CD4-positive, alpha-beta memory T cell (primary cell): Measurements from ENCODE around the gene APBA2. TPM values are rescaled to one million over a fixed set of nuclear protein-coding genes. Genes with fewer than 3 reads are reported as not detected.

Source experiments
- CTCF ChIA-PET: fragments of 350-600 bp; sonication (Branson Sonifier 250); formaldehyde crosslinking; loops from one replicate; lab custom pipeline; 2021; ENCODE audit warnings: inconsistent platforms; ENCODE audit not compliant: partially characterized antibody; lab: Charles Lee
- POLR2A ChIA-PET: fragments of 350-600 bp; sonication (Branson Sonifier 250); formaldehyde crosslinking; loops from one replicate; lab custom pipeline; 2021; ENCODE audit not compliant: partially characterized antibody; lab: Charles Lee
- DNase-seq, 5 donors: peaks; one replicate each; pipeline versions ENCODE4 v3.0.0 to v3.0.0-alpha.2; 2020 to 2022; ENCODE audit warnings: mixed read lengths in 1 of 5
- H3K27ac ChIP-seq: one replicate; pipeline ENCODE4 v1.7.0; 2013; ENCODE audit warnings: low read depth, low read length
- H3K27me3 ChIP-seq: 2 replicates; pipeline ENCODE4 v1.7.0; 2013; ENCODE audit warnings: mild to moderate bottlenecking, low read length, moderate library complexity; ENCODE audit not compliant: insufficient read depth
- H3K36me3 ChIP-seq: 2 replicates; pipeline ENCODE4 v1.7.0; 2013; ENCODE audit warnings: mild to moderate bottlenecking, low read length, moderate library complexity; ENCODE audit not compliant: insufficient read depth
- H3K4me1 ChIP-seq: 2 replicates; pipeline ENCODE4 v1.7.0; 2013; ENCODE audit warnings: mild to moderate bottlenecking, low read length, moderate library complexity; ENCODE audit not compliant: insufficient read depth
- H3K4me3 ChIP-seq, 2 donors: one replicate each; pipeline ENCODE4 v1.7.0; 2013; ENCODE audit warnings: low read length in 2 of 2, mild to moderate bottlenecking in 1 of 2
- H3K9me3 ChIP-seq, 2 donors: one replicate each; pipeline ENCODE4 v1.7.0; 2013; ENCODE audit warnings: low read length in 2 of 2, control low read depth in 1 of 2; ENCODE audit not compliant: control insufficient read depth in 1 of 2
- H3K27ac Mint-ChIP-seq, 7 donors: one replicate each; pipeline ENCODE4 v1.8.0; 2020 to 2021; ENCODE audit warnings: mixed read lengths in 7 of 7, mild to moderate bottlenecking in 6 of 7, inconsistent platforms in 3 of 7, moderate library complexity in 3 of 7
- H3K27me3 Mint-ChIP-seq, 2 donors: one replicate each; pipeline ENCODE4 v1.8.0; 2020 to 2021; ENCODE audit warnings: mixed read lengths in 2 of 2
- H3K36me3 Mint-ChIP-seq, 2 donors: one replicate each; pipeline ENCODE4 v1.8.0; 2020 to 2021; ENCODE audit warnings: mixed read lengths in 2 of 2, inconsistent platforms in 1 of 2, mild to moderate bottlenecking in 1 of 2
- H3K4me1 Mint-ChIP-seq, 4 donors: one replicate each; pipeline ENCODE4 v1.8.0; 2020 to 2021; ENCODE audit warnings: mixed read lengths in 4 of 4, mild to moderate bottlenecking in 1 of 4
- H3K4me3 Mint-ChIP-seq, 8 donors: one replicate each; pipeline ENCODE4 v1.8.0; 2020 to 2021; ENCODE audit warnings: mixed read lengths in 8 of 8, mild to moderate bottlenecking in 7 of 8, moderate library complexity in 6 of 8, inconsistent platforms in 3 of 8
- H3K9me3 Mint-ChIP-seq, 8 donors: one replicate each; pipeline ENCODE4 v1.8.0; 2020 to 2021; ENCODE audit warnings: mixed read lengths in 8 of 8, mild to moderate bottlenecking in 5 of 8, inconsistent platforms in 3 of 8, moderate library complexity in 1 of 8
- intact Hi-C: fragments of 100-400 bp; cut with micrococcal nuclease; formaldehyde crosslinking; loops from one replicate; pipeline ENCODE4 v1.15.1; 2023
- polyA plus RNA-seq, 2 donors: library from polyadenylated mRNA; unstranded; fragments of 300-500 nt; fragmentation: Illumina TruSeq; gene quantifications; one replicate each; pipeline ENCODE4 v1.2.3, GENCODE V29; 2021
- total RNA-seq, 2 experiments: library from RNA; stranded (reverse); gene quantifications; one replicate each; pipeline ENCODE4 v1.2.3, GENCODE V29; 2021

The APBA2 gene
- total and polyA plus RNA-seq, 4 experiments from 2014 or later = 11.1 to 57.3 (median 40.4) TPM

DNA sequence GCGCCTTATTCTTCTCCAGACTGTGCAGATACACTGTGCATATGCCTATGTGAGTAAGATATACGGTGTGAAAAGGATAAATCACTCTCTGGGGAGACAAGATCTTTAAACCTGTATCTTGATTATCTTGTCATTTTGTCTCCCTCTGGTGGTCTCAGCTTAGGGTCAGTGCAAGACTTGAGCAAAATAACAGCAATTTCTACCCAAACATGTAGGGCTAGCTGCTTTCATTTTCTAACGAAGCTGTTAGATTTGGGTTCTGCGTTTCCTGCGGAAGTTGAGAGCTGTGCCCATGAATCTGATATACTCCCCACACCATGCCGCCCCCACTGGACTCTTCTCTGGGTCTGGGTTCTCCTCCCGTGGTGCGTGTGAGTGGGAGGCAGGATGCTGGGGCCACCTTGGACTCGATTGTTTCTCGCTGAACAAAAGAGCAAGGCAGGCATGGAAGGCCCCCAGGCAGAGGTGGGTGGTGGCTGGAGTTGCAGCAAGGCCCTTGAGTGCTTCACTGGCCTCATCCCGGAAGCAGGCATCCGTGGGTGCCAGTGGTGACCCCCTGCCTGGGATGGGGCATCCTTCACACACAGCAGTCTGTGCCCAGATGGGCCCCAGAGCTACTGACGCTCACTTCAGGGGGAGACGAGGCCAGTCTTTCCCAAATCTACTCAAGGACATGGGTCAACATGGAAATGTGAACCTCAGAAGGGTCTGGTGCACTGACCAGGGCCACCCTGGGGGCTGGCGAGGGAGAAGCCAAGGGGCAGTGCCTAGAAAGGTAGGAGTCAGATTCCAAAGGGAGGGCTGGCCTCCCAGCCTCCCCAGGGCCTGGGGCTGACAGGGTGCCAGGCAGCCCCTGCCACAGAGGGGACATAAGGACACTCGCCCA, 204.2 kb downstream of the APBA2 start:
- Histone ChIP-seq H3K4me1 (peaks cover 19% of the 10 kb centered on the region), H3K36me3 (no peaks in the 10 kb centered on the region), H3K27me3 (no peaks in the 10 kb centered on the region), H3K4me3 (peak overlapping the region in 1 of 2 donors; percentile 42), H3K9me3 (no peaks in the 10 kb centered on the region), H3K27ac (peak overlapping the region; percentile 2)
- CTCF ChIA-PET = interaction anchor here (0.8 to 6.6 kb wide), 19 partner anchors 9 to 300 kb away, joined by 3 to 46 read pairs (median 4); no protein-coding TSS in a partner anchor
- Mint-ChIP-seq H3K4me1 (peaks cover 18 to 35% (median 26%) of the 10 kb centered on the region in 4 donors), H3K27me3 (no peaks in the 10 kb centered on the region), H3K4me3 (peak overlapping the region; percentile 58 to 82 (median 72)), H3K9me3 (peaks cover 0 to 2% (median 0%) of the 10 kb centered on the region in 8 donors), H3K27ac (peak overlapping the region; percentile 35 to 86 (median 73)), H3K36me3 (peaks cover 0 to 15% of the 10 kb centered on the region in 2 donors)
- peak in 4 of 5 donors; percentile 14 to 37 (median 24) for DNase-seq
- POLR2A ChIA-PET = interaction anchor here (1.3 kb wide), 1 partner anchor 300 kb away, joined by 3 read pairs; no protein-coding TSS in a partner anchor
- intact Hi-C loops = loop anchor here (10.0 kb wide), 1 partner anchor 215 kb away; no protein-coding TSS in a partner anchor

DNA sequence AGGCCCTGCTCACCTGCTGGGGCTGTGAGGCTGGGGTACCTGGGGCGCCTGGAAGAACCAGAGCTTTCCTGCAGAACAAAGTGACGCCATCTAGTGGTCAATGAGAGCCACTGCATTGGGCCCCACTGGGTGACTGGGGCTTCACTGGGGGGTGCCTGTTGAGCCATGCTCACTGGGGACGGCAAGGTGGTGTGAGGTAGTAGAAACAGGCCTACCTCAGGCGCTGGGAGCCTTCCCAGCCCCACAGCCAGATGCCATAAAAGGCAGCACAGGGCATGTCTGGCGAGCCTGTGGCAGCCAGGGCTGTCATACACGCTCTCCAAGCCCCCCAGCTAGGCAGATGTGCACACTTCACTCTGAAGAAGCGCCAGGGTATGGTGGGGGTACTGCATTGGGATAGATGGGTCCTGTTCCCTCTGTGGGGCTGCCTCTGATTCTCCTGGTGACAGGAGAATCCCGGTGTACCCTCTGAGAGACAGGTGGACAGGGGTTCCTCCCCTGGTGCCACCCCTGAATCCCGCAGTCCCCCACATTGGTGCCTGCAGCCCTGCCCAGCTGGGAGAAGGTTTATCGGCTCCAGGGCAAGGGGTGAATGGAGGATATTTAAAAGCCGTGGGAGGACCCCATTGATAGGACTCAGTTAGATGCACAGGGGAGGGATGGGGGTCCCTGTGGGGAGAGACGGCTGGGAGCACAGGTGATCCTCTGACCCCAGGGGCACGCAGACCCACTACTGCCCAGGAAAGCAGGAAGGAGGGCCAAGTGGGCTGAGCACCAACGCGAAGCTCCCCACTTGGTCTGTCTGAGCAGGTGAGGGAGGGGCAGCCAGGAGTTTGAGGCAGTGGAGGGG, 205.1 kb downstream of the APBA2 start:
- peak overlapping the region in 1 of 7 donors; percentile 75 for H3K27ac Mint-ChIP-seq
- Histone ChIP-seq H3K27me3 (no peaks in the 10 kb centered on the region), H3K36me3 (no peaks in the 10 kb centered on the region), H3K4me3 (no peak overlapping the region), H3K27ac (peak overlapping the region; percentile 2), H3K4me1 (peaks cover 19% of the 10 kb centered on the region), H3K9me3 (no peaks in the 10 kb centered on the region)
- peak in 4 of 5 donors; percentile 31 to 51 (median 35) for DNase-seq
- peak overlapping the region in 3 of 8 donors; percentile 70 to 82 (median 76) for H3K4me3 Mint-ChIP-seq
- H3K36me3 Mint-ChIP-seq = peaks cover 2 to 15% of the 10 kb centered on the region in 2 donors
- POLR2A ChIA-PET = no interaction called here
- H3K4me1 Mint-ChIP-seq = peaks cover 18 to 35% (median 26%) of the 10 kb centered on the region in 4 donors
- H3K9me3 Mint-ChIP-seq = peaks cover 0 to 2% (median 0%) of the 10 kb centered on the region in 8 donors
- CTCF ChIA-PET = interaction anchor here (0.5 to 6.6 kb wide), 15 partner anchors 9 to 1104 kb away, joined by 3 to 46 read pairs (median 5); no protein-coding TSS in a partner anchor
- intact Hi-C loops = no loop called here
- H3K27me3 Mint-ChIP-seq = no peaks in the 10 kb centered on the region

DNA sequence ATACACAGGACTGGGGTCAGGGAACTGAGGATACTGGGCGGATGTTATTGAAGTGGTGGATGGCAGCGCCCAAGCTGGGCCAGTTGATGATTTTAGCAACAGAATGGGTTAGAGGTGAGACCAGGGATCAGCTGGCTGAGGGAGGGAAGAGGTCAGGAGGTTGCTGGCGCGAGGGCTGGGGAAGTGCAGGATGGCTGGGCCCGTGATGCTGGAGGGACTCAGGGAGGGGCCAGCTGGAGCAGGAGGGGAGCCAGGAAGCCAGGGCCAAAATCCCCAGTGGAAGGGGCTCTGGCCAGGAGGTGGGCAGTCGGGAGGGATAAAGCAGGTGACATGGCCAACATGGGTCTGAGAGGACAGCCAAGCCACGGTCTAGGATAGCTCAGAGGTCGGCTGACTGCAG, 205.9 kb downstream of the APBA2 start:
- Histone ChIP-seq H3K4me3 (no peak overlapping the region), H3K27me3 (no peaks in the 10 kb centered on the region), H3K36me3 (no peaks in the 10 kb centered on the region), H3K4me1 (peaks cover 19% of the 10 kb centered on the region), H3K27ac (no peak overlapping the region), H3K9me3 (no peaks in the 10 kb centered on the region)
- intact Hi-C loops = no loop called here
- Mint-ChIP-seq H3K36me3 (peaks cover 2 to 18% of the 10 kb centered on the region in 2 donors), H3K4me1 (peaks cover 18 to 35% (median 26%) of the 10 kb centered on the region in 4 donors), H3K27ac (peak overlapping the region in 1 of 7 donors; percentile 35), H3K4me3 (no peak overlapping the region), H3K27me3 (no peaks in the 10 kb centered on the region), H3K9me3 (peaks cover 0 to 2% (median 0%) of the 10 kb centered on the region in 8 donors)
- CTCF ChIA-PET = interaction anchor here (0.5 to 6.6 kb wide), 3 partner anchors 12 to 1103 kb away, joined by 4 to 46 read pairs (median 5); no protein-coding TSS in a partner anchor
- POLR2A ChIA-PET = no interaction called here
- no peak for DNase-seq

DNA sequence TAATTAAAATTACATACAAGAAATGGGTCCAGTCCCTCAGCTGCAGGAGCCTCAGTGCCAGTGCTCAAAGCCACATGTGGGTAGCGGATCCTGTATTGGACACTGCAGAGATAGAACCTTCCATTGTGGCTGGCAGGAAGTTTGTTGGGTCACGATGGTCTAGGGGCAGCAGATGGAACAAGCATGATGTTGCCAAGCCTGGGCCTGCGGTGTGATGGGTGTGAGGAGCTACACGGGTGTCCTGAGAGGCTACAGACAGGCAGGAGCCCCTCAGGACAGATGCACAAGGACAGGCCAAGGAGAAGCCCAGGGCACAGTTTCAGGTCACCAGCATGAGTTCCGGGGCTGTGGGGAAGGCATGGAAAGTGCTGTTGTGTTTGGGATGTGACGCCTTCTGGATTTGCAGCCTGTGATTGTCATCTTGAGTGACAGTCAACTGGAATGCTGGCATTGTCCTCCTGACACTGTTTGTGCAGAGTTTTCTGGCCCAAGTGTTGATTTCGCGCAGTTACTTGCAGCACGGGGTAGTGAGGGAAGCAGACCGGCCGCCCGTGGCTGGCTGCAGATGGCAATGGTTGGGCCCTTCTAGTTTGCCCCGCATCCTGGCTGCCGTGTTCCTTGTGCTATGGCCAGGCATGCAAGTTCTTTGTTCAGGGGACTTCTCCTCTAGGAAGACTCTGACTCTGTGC, 206.7 kb downstream of the APBA2 start:
- H3K27ac ChIP-seq = no peak overlapping the region
- Mint-ChIP-seq H3K4me1 (peaks cover 15 to 33% (median 24%) of the 10 kb centered on the region in 4 donors), H3K4me3 (peak overlapping the region in 1 of 8 donors; percentile 7), H3K9me3 (peaks cover 0 to 4% (median 0%) of the 10 kb centered on the region in 8 donors), H3K36me3 (peaks cover 2 to 18% of the 10 kb centered on the region in 2 donors), H3K27me3 (no peaks in the 10 kb centered on the region), H3K27ac (no peak overlapping the region)
- no peaks in the 10 kb centered on the region for H3K9me3 ChIP-seq
- DNase-seq = no peak
- no peak overlapping the region for H3K4me3 ChIP-seq
- no peaks in the 10 kb centered on the region for H3K27me3 ChIP-seq
- POLR2A ChIA-PET = no interaction called here
- intact Hi-C loops = no loop called here
- peaks cover 19% of the 10 kb centered on the region for H3K4me1 ChIP-seq
- CTCF ChIA-PET = interaction anchor here (1.0 to 6.6 kb wide), 3 partner anchors 10 to 303 kb away, joined by 5 to 46 read pairs (median 5); no protein-coding TSS in a partner anchor
- H3K36me3 ChIP-seq = no peaks in the 10 kb centered on the region

- Mint-ChIP-seq H3K27ac (no peak overlapping the region), H3K4me3 (no peak overlapping the region), H3K36me3 (peaks cover 2 to 18% of the 10 kb centered on the region in 2 donors), H3K27me3 (no peaks in the 10 kb centered on the region), H3K9me3 (peaks cover 0 to 4% (median 0%) of the 10 kb centered on the region in 8 donors), H3K4me1 (peaks cover 11 to 27% (median 19%) of the 10 kb centered on the region in 4 donors)
- no peak overlapping the region for H3K4me3 ChIP-seq
- no peaks in the 10 kb centered on the region for H3K36me3 ChIP-seq
- POLR2A ChIA-PET = no interaction called here
- H3K27ac ChIP-seq = no peak overlapping the region
- intact Hi-C loops = no loop called here
- peaks cover 19% of the 10 kb centered on the region for H3K4me1 ChIP-seq
- H3K9me3 ChIP-seq = no peaks in the 10 kb centered on the region
- H3K27me3 ChIP-seq = no peaks in the 10 kb centered on the region
- CTCF ChIA-PET = interaction anchor here (1.0 to 6.6 kb wide), 2 partner anchors 11 kb away, joined by 5 to 46 read pairs; no protein-coding TSS in a partner anchor
- DNase-seq = no peak
Observed at GRCh38 chr15:29093065-29093435, 207.3 kb downstream of the APBA2 start.

- Mint-ChIP-seq H3K4me3 (no peak overlapping the region), H3K4me1 (peaks cover 7 to 20% (median 13%) of the 10 kb centered on the region in 4 donors)
Observed at GRCh38 chr15:29093696-29094343, 208.0 kb downstream of the APBA2 start.

More at GRCh38 chr15:29093696-29094343, 208.0 kb downstream of the APBA2 start:
- no peak for DNase-seq
- H3K36me3 ChIP-seq = no peaks in the 10 kb centered on the region
- H3K4me1 ChIP-seq = peaks cover 16% of the 10 kb centered on the region
- intact Hi-C loops = no loop called here
- H3K4me3 ChIP-seq = no peak overlapping the region
- peak overlapping the region in 1 of 7 donors; percentile 59 for H3K27ac Mint-ChIP-seq
- ChIA-PET POLR2A (no interaction called here), CTCF (interaction anchor here (1.0 to 6.6 kb wide), 2 partner anchors 10 to 12 kb away, joined by 5 to 46 read pairs; no protein-coding TSS in a partner anchor)
- no peaks in the 10 kb centered on the region for H3K27me3 Mint-ChIP-seq
- H3K9me3 ChIP-seq = no peaks in the 10 kb centered on the region
- no peak overlapping the region for H3K27ac ChIP-seq
- H3K36me3 Mint-ChIP-seq = peaks cover 2 to 18% of the 10 kb centered on the region in 2 donors
- H3K27me3 ChIP-seq = no peaks in the 10 kb centered on the region
- peaks cover 0 to 4% (median 0%) of the 10 kb centered on the region in 8 donors for H3K9me3 Mint-ChIP-seq
